Spleen (tissue), 11 donors: ENCODE measurements around the gene PYGB. TPM values are rescaled to one million over a fixed set of nuclear protein-coding genes. Genes with fewer than 3 reads are reported as not detected.

Source experiments
- DNase-seq: peaks from one replicate; pipeline ENCODE4 v3.0.0-alpha.2; 2020
- H3K27ac ChIP-seq, 8 donors: fragments of 200-600 bp; sonication (generic) in 7 of 8; 1 replicate in 4 of 8; 2 replicates in 4 of 8; pipeline versions ENCODE4 v1.5.0 to v1.8.0; 2016 to 2021; ENCODE audit warnings: inconsistent platforms in 4 of 8, mild to moderate bottlenecking in 4 of 8, moderate library complexity in 1 of 8
- H3K27me3 ChIP-seq, 7 donors: fragments of 200-600 bp; sonication (generic) in 6 of 7; replicated peaks in 1 of 7; 1 replicate in 4 of 7; 2 replicates in 3 of 7; pipeline versions ENCODE4 v1.5.0 to v1.8.0; 2016 to 2021; ENCODE audit warnings: inconsistent platforms in 3 of 7, mild to moderate bottlenecking in 1 of 7
- H3K36me3 ChIP-seq, 6 donors: fragments of 200-600 bp; sonication (generic) in 5 of 6; 1 replicate in 4 of 6; 2 replicates in 2 of 6; pipeline versions ENCODE4 v1.5.0 to v1.8.0; 2016 to 2021; ENCODE audit warnings: inconsistent platforms in 2 of 6
- H3K4me1 ChIP-seq, 6 donors: fragments of 200-600 bp; sonication (generic) in 5 of 6; 1 replicate in 3 of 6; 2 replicates in 3 of 6; pipeline versions ENCODE4 v1.5.0 to v1.8.0; 2016 to 2021; ENCODE audit warnings: inconsistent platforms in 3 of 6
- H3K4me3 ChIP-seq, 8 donors: fragments of 200-600 bp; sonication (generic) in 7 of 8; 1 replicate in 4 of 8; 2 replicates in 4 of 8; pipeline versions ENCODE4 v1.5.0 to v1.8.0; 2016 to 2021; ENCODE audit warnings: inconsistent platforms in 4 of 8, mild to moderate bottlenecking in 4 of 8, moderate library complexity in 2 of 8
- H3K9me3 ChIP-seq, 8 donors: fragments of 200-600 bp; sonication (generic) in 7 of 8; 1 replicate in 4 of 8; 2 replicates in 4 of 8; pipeline versions ENCODE4 v1.5.0 to v1.8.0; 2016 to 2021; ENCODE audit warnings: inconsistent platforms in 4 of 8
- POLR2A ChIP-seq, 3 donors: fragments of 450-650 bp; IDR thresholded peaks; one replicate each; pipeline ENCODE4 v1.5.1; 2017; ENCODE audit warnings: antibody characterized with exemption in 3 of 3, mild to moderate bottlenecking in 1 of 3
- POLR2AphosphoS5 ChIP-seq, 3 donors: sonication (generic); formaldehyde crosslinking; IDR thresholded peaks; one replicate each; pipeline ENCODE4 v1.5.1; 2017; ENCODE audit warnings: antibody characterized with exemption in 3 of 3
- WGBS, 5 donors: extraction: QIAGEN DNeasy Blood & Tissue Kit in 3 of 5; methylation state at CpG; one replicate each; pipeline versions ENCODE4 v1.1.5 to v1.1.7; 2013 to 2018; 5-methylcytosine and 5-hydroxymethylcytosine counted together
- intact Hi-C: fragments of 100-400 bp; cut with DNase I; formaldehyde crosslinking; loops from one replicate; pipeline ENCODE4 v1.15.0; 2023; ENCODE audit warnings: low total_unique reads
- polyA plus RNA-seq, 3 donors: library from polyadenylated mRNA; stranded (reverse); fragments of 200-250 nt; gene quantifications; one replicate each; pipeline ENCODE4 v1.2.1, GENCODE V29; 2013
- total RNA-seq, 7 donors: library from RNA; depleted of rRNA in 3 of 7; stranded (reverse); fragments of >200 nt in 3 of 7; fragmentation: NEBNext Ultra II Directional in 4 of 7; extraction: Animal tissue kit (Norgen Biotek cat#: 25700) in 4 of 7; gene quantifications; one replicate each; pipeline versions ENCODE4 v1.1.0 to v1.2.1, GENCODE V29; 2016 to 2021
- TF ChIP-seq, protein P1 (sequence below), 11 experiments: fragments of 200-600 bp in 7 of 11; fragments of 450-650 bp in 4 of 11; sonication (generic) in 4 of 11; IDR thresholded peaks in 8 of 11; conservative IDR thresholded peaks in 3 of 11; 1 replicate in 7 of 11; 2 replicates in 4 of 11; pipeline versions ENCODE4 v1.4.0 to v1.8.0; 2016 to 2021; ENCODE audit warnings: antibody characterized with exemption in 11 of 11, inconsistent platforms in 4 of 11, mild to moderate bottlenecking in 1 of 11
- donor health status: healthy with polysubstance abuse.
- donor health status: DM: no; HTN: no; CAD: no; lungs with moderate emphysema.
- donor health status: DM: no; HTN: no; CAD: no.
- donor health status: Bipolar disorder and iron deficiency.
- donor health status: healthy.
- donor health status: DM: no; HTN: no; CAD: no.
- donor health status: DM: yes; HTN: yes; CAD: no.

Gene PYGB
- total and polyA plus RNA-seq, 10 donors = 10.5 to 47.8 (median 32.3) TPM

- peak; percentile 82 for DNase-seq
- intact Hi-C loops = no loop called here
- H3K36me3 ChIP-seq = peaks cover 0 to 100% (median 81%) of the 10 kb centered on the region in 6 donors
- H3K27ac ChIP-seq = peak overlapping the region in 4 of 8 donors; percentile 2 to 55 (median 36)
- peaks cover 0 to 31% (median 10%) of the 10 kb centered on the region in 6 donors for H3K4me1 ChIP-seq
- no peak for TF ChIP-seq POLR2AphosphoS5 (IDR thresholded peaks at IDR 0.05)
- TF ChIP-seq POLR2A (IDR thresholded peaks at IDR 0.05) = no peak
- TF ChIP-seq, protein P1, sequence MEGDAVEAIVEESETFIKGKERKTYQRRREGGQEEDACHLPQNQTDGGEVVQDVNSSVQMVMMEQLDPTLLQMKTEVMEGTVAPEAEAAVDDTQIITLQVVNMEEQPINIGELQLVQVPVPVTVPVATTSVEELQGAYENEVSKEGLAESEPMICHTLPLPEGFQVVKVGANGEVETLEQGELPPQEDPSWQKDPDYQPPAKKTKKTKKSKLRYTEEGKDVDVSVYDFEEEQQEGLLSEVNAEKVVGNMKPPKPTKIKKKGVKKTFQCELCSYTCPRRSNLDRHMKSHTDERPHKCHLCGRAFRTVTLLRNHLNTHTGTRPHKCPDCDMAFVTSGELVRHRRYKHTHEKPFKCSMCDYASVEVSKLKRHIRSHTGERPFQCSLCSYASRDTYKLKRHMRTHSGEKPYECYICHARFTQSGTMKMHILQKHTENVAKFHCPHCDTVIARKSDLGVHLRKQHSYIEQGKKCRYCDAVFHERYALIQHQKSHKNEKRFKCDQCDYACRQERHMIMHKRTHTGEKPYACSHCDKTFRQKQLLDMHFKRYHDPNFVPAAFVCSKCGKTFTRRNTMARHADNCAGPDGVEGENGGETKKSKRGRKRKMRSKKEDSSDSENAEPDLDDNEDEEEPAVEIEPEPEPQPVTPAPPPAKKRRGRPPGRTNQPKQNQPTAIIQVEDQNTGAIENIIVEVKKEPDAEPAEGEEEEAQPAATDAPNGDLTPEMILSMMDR (IDR thresholded peaks at IDR 0.05 in 8 of 11, conservative IDR thresholded peaks at IDR 0.05 in 3 of 11) = no peak
- 68 to 89% (median 82%) methylated on average over 10 to 22 of the region's 22 CpGs for WGBS, 5 donors
- no peak overlapping the region for H3K4me3 ChIP-seq
- no peaks in the 10 kb centered on the region for H3K27me3 ChIP-seq
- no peaks in the 10 kb centered on the region for H3K9me3 ChIP-seq
Observed at GRCh38 chr20:25282034-25282781, 34.3 kb downstream of the PYGB start.

GRCh38 chr20:25282796-25283195 is 34.9 kb downstream of the PYGB start:
- intact Hi-C loops = no loop called here
- no peaks in the 10 kb centered on the region for H3K9me3 ChIP-seq
- TF ChIP-seq POLR2A (IDR thresholded peaks at IDR 0.05) = no peak
- TF ChIP-seq POLR2AphosphoS5 (IDR thresholded peaks at IDR 0.05) = no peak
- TF ChIP-seq, protein P1 (IDR thresholded peaks at IDR 0.05 in 8 of 11, conservative IDR thresholded peaks at IDR 0.05 in 3 of 11) = no peak
- H3K4me3 ChIP-seq = no peak overlapping the region
- H3K4me1 ChIP-seq = peaks cover 0 to 31% (median 10%) of the 10 kb centered on the region in 6 donors
- WGBS, 5 donors = 85 to 94% (median 90%) methylated on average over 10 to 11 of the region's 11 CpGs
- peak overlapping the region in 2 of 8 donors; percentile 42 to 55 for H3K27ac ChIP-seq
- no peaks in the 10 kb centered on the region for H3K27me3 ChIP-seq
- DNase-seq = no peak
- H3K36me3 ChIP-seq = peaks cover 0 to 100% (median 80%) of the 10 kb centered on the region in 6 donors

DNA sequence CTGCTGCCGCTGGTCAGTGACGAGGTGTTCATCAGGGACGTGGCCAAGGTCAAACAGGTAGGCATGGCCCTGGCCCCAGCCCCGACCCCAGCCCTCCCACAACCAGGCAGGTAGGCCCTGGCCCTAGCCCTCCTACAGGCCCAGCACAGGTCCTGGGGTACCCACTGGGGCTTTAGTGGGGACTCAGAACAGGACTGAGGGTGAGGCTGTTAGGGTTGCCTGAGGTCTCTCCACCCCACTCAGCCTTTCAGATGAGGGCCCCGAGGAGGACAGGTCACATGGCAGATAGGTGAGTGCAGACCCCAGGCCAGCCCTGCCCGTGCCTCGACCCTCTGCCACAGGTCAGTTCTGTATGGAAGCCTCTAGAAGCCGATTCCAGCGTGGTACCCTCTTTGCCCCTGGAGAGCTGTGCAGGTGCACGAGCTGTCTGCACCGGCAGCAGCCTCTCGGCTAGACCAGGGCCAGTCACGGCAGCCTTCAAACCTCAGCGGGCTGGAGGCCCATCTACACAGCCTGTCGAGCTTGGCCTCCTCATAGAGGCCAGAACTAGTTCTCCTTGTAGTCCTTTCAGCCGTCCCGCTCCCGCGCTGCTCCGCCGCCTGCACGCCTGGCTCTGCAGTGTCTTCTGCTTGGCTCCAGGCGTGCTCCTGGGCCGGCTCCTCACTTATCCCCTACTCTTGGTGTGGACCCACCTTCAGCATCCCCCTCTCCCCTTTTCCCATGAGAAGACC is 35.5 kb downstream of the PYGB start:
- peaks cover 0 to 100% (median 79%) of the 10 kb centered on the region in 6 donors for H3K36me3 ChIP-seq
- H3K4me1 ChIP-seq = peaks cover 0 to 31% (median 10%) of the 10 kb centered on the region in 6 donors
- peak; percentile 72 for DNase-seq
- intact Hi-C loops = no loop called here
- H3K4me3 ChIP-seq = no peak overlapping the region
- no peaks in the 10 kb centered on the region for H3K27me3 ChIP-seq
- TF ChIP-seq POLR2A (IDR thresholded peaks at IDR 0.05) (no peak), POLR2AphosphoS5 (IDR thresholded peaks at IDR 0.05) (no peak)
- TF ChIP-seq, protein P1 (IDR thresholded peaks at IDR 0.05 in 8 of 11, conservative IDR thresholded peaks at IDR 0.05 in 3 of 11) = no peak
- H3K27ac ChIP-seq = peak overlapping the region in 1 of 8 donors; percentile 42
- H3K9me3 ChIP-seq = no peaks in the 10 kb centered on the region
- 91 to 94% (median 94%) methylated on average over 11 to 24 of the region's 24 CpGs for WGBS, 5 donors

GRCh38 chr20:25284131-25284601 is 36.3 kb downstream of the PYGB start:
- 92 to 96% (median 95%) methylated on average over 17 of the region's 17 CpGs for WGBS, 5 donors
- no peak overlapping the region for H3K27ac ChIP-seq
- no peak overlapping the region for H3K4me3 ChIP-seq
- TF ChIP-seq, protein P1 (IDR thresholded peaks at IDR 0.05 in 8 of 11, conservative IDR thresholded peaks at IDR 0.05 in 3 of 11) = no peak
- peak in 1 of 3 donors; percentile 33 for TF ChIP-seq POLR2AphosphoS5 (IDR thresholded peaks at IDR 0.05)
- H3K4me1 ChIP-seq = peaks cover 0 to 31% (median 10%) of the 10 kb centered on the region in 6 donors
- peaks cover 0 to 100% (median 79%) of the 10 kb centered on the region in 6 donors for H3K36me3 ChIP-seq
- H3K9me3 ChIP-seq = no peaks in the 10 kb centered on the region
- intact Hi-C loops = no loop called here
- no peaks in the 10 kb centered on the region for H3K27me3 ChIP-seq
- peak; percentile 67 for DNase-seq
